NCI-H226 (cell line): Measurements from ENCODE around the gene TEX38.
"Not testable (repeated sequence)": the region's sequence is repeated elsewhere in the genome, so short reads cannot be mapped to it uniquely, and the experiment has no call there.

Experiments used
- DNase-seq: peaks from one replicate; pipeline ENCODE4 v3.0.0-alpha.2; 2015

Gene TEX38

GRCh38 chr1:46689897-46690296 is 18.2 kb downstream of the TEX38 start:
- DNase-seq: no peak

- DNase-seq: no peak
Measured at GRCh38 chr1:46690931-46691421, 19.3 kb downstream of the TEX38 start.

- DNase-seq: peak; percentile 36
Measured at GRCh38 chr1:46691997-46692790, 20.5 kb downstream of the TEX38 start.

- DNase-seq: no peak
Measured at GRCh38 chr1:46692811-46693770, 21.4 kb downstream of the TEX38 start.

GRCh38 chr1:46694676-46695075 is 23.0 kb downstream of the TEX38 start:
- DNase-seq: not testable (repeated sequence)

- DNase-seq: no peak
Measured at GRCh38 chr1:46697053-46697452, 25.4 kb downstream of the TEX38 start.

GRCh38 chr1:46699666-46700065 is 28.0 kb downstream of the TEX38 start:
- DNase-seq: no peak

GRCh38 chr1:46703927-46704641 is 32.4 kb downstream of the TEX38 start:
- DNase-seq: no peak

GRCh38 chr1:46705408-46705807 is 33.8 kb downstream of the TEX38 start:
- DNase-seq: no peak

GRCh38 chr1:46708121-46708520 is 36.5 kb downstream of the TEX38 start:
- DNase-seq: no peak

- DNase-seq: no peak
Measured at GRCh38 chr1:46714976-46715375, 43.3 kb downstream of the TEX38 start.

GRCh38 chr1:46717654-46718053 is 46.0 kb downstream of the TEX38 start:
- no peak for DNase-seq

- DNase-seq: no peak
Measured at GRCh38 chr1:46718340-46718726, 46.7 kb downstream of the TEX38 start.

- DNase-seq: peak; percentile 85
Measured at GRCh38 chr1:46718727-46719622, 47.3 kb downstream of the TEX38 start, which contains the start of gene EFCAB14. EFCAB14 (minus strand) TSS chr1:46719114; CDS start chr1:46718087, 1,027 bp downstream.

GRCh38 chr1:46719689-46720088 is 48.0 kb downstream of the TEX38 start:
- no peak for DNase-seq

- DNase-seq: not testable (repeated sequence)
Measured at GRCh38 chr1:46720319-46720718, 48.7 kb downstream of the TEX38 start.

GRCh38 chr1:46721204-46721603 is 49.5 kb downstream of the TEX38 start:
- no peak for DNase-seq

- no peak for DNase-seq
Measured at GRCh38 chr1:46721686-46722205, 50.1 kb downstream of the TEX38 start.
